WI38 (cell line): Measurements from ENCODE around the gene MEN1.

Source experiments
- H3K4me3 ChIP-seq: 2 replicates; pipeline ENCODE4 v1.5.1; 2011; ENCODE audit warnings: low read depth, mild to moderate bottlenecking, control low read depth, low read length
- CTCF ChIP-seq: IDR thresholded peaks from 2 replicates; pipeline ENCODE4 v1.5.1; 2012; ENCODE audit warnings: low read depth, mild to moderate bottlenecking, control low read depth, low read length

MEN1 gene

GRCh38 chr11:64764753-64765152 lies 45.6 kb downstream of the MEN1 start:
- no peak overlapping the region for H3K4me3 ChIP-seq
- TF ChIP-seq CTCF = no peak

GRCh38 chr11:64764040-64764611 lies 46.2 kb downstream of the MEN1 start:
- TF ChIP-seq CTCF = no peak
- no peak overlapping the region for H3K4me3 ChIP-seq

GRCh38 chr11:64763526-64764039 lies 46.8 kb downstream of the MEN1 start:
- no peak overlapping the region for H3K4me3 ChIP-seq

GRCh38 chr11:64762674-64763525 lies 47.5 kb downstream of the MEN1 start:
- no peak overlapping the region for H3K4me3 ChIP-seq
- no peak for TF ChIP-seq CTCF

More at GRCh38 chr11:64763526-64764039, 46.8 kb downstream of the MEN1 start:
- TF ChIP-seq CTCF = no peak

- no peak for TF ChIP-seq CTCF
- no peak overlapping the region for H3K4me3 ChIP-seq
Observed at GRCh38 chr11:64762277-64762673, 48.1 kb downstream of the MEN1 start.

GRCh38 chr11:64760759-64761420 lies 49.5 kb downstream of the MEN1 start:
- H3K4me3 ChIP-seq = no peak overlapping the region
- no peak for TF ChIP-seq CTCF
